Ecto neural progenitor cell (in vitro differentiated cells): Measurements from ENCODE around the gene NFE2.
A peak's percentile ranks its signal among the peaks of the same experiment; 100 is the strongest.
"Not testable (repeated sequence)": the region's sequence is repeated elsewhere in the genome, so short reads cannot be mapped to it uniquely, and the experiment has no call there.

Source experiments
- DNase-seq: peaks from one replicate; pipeline ENCODE4 v3.0.0-alpha.2; 2018; ENCODE audit warnings: low spot score

The NFE2 gene

DNA sequence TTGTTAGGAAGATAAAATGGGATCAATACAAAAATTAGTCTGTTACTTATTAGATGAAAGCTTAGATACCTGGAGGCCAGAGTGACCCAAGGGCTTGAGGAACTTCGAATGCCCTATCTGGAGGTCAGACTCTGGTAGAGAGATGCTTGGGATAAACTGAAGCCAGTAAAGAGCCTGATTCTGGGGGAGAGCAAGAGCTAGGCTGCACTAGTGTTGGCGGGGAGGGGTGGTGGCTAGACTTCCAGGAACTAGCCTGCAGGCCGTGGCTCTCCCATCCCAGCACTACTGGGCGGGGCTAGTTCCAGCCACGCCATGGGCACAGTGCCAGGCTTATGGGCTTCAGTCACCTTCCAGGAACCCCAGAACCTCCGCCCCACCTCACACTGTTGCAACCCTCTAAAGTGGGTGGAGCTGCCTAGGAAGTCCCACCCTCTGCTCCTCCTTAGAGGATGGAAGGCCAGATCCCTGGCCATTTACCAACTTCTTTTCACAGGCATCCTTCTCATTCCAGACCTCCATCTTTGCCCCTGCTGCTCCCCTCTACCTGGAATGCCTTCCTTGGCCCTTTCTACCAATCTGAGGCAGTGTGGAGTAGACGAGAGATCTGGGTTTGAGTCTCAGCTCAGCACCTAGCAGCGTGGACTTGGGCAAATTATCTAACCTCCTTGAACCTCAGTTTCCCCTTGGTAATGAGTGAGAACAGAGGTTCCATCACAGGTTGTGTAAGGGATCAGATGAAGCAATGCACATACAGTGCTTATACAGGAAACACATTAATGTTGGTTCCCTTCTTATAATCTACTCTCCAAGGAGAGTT, 6.3 kb upstream of the NFE2 start:
- DNase-seq: no peak

GRCh38 chr12:54304187-54304810, 3.5 kb upstream of the NFE2 start:
- no peak for DNase-seq

- no peak for DNase-seq
Measured at GRCh38 chr12:54303640-54304039, 2.8 kb upstream of the NFE2 start.

- DNase-seq: no peak
Measured at GRCh38 chr12:54301428-54302048, 723 bp upstream of the NFE2 start.

DNA sequence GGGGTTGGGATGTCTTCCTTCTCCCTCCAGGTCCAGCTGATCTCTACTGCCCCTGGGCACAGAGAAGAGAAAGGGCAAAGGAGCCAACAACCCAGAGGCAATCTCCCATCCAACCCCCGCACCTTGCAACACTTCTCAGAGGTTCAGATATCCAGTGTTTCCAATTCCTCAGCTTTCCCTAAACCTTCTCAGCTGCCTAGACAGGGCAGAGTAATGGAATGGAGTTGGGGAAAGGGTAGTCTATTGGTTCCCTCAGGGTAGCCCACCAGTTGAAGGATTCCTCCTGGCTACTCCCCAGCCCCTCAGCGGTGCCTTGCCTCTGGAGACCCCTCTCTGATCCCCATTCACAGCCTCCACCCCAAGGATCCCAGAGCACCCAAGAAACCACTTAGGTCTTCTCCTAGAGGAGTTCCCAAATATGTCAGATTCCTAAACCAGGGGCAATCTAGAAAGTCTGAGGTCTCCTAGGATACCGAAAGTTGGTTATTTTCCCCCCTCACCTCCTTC, 537 bp downstream of the NFE2 start:
- no peak for DNase-seq

GRCh38 chr12:54299515-54300224, 1.1 kb downstream of the NFE2 start:
- no peak for DNase-seq

DNA sequence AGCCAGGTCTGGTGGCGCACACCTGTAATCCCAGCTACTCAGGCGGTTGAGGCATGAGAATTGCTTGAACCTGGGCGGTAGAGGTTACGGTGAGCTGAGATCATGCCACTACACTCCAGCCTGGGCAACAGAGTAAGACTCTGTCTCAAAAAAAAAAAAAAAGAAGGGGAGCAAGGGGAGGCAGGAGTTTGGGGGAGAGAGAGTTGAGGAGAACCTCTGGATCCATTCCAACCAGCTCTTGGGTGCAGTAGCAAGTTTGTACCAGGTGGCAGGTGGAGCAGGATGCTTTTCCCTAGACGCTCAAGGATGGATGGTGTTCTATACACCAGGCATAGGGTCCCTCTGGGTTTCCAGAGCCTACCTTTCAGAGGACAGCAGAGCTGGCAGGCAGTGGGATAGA, 1.9 kb downstream of the NFE2 start:
- no peak for DNase-seq

DNA sequence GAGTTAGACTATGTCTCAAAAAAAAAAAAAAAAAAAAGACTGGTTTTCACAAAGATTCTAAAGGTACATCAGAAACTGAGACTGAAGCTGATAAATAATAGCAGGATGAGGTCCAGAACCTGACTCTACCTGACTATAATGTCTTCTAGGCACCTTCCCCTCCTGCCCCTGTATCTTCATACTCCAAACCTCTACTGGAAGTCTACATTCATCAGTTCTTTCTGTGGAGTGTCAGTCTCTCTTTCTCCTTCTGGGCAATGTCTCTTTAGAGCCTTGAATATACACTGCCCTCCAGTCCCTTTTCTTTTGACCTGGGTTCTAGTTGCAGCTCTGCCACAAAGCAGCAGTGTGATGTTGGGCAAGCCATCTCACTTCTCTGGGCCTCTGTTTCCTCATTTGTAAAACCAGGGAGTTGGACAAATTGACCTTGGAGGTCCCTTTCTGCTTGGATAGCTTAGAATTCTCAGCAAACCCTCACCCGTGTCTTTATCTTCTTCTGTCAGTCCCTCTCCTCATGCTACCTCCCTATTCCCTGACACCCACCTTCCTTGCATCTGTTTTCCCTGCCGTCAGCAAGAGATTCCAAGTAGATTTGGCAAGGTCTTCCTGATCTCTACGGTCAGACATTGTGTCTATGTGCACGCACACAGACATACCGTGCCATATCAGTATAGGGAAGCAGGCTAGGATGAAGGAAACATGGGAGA, 4.3 kb downstream of the NFE2 start:
- no peak for DNase-seq

- no peak for DNase-seq
Measured at GRCh38 chr12:54294953-54295566, 5.8 kb downstream of the NFE2 start.

- DNase-seq: peak; percentile 76
Measured at GRCh38 chr12:54294152-54294952, 6.5 kb downstream of the NFE2 start.

DNA sequence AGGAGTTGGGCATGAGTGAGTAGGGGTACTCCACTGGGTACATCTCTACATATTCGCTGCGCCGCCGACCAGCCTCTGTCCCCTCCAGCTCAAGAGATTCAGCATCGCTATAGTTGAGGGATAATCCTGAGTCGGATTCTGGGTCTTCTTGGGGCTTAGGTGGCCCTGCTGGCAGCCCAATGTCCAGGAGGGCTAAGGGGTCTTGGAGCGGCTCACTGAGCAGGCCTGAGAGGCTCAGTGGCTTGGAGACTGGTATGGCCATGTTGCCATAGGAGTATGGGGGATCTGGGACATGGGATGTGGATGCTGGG, 7.9 kb downstream of the NFE2 start:
- no peak for DNase-seq

GRCh38 chr12:54292083-54292930, 8.5 kb downstream of the NFE2 start:
- DNase-seq: no peak

GRCh38 chr12:54287261-54288157, 13.3 kb downstream of the NFE2 start:
- DNase-seq: no peak

GRCh38 chr12:54286042-54287030, 14.5 kb downstream of the NFE2 start:
- DNase-seq: no peak

DNA sequence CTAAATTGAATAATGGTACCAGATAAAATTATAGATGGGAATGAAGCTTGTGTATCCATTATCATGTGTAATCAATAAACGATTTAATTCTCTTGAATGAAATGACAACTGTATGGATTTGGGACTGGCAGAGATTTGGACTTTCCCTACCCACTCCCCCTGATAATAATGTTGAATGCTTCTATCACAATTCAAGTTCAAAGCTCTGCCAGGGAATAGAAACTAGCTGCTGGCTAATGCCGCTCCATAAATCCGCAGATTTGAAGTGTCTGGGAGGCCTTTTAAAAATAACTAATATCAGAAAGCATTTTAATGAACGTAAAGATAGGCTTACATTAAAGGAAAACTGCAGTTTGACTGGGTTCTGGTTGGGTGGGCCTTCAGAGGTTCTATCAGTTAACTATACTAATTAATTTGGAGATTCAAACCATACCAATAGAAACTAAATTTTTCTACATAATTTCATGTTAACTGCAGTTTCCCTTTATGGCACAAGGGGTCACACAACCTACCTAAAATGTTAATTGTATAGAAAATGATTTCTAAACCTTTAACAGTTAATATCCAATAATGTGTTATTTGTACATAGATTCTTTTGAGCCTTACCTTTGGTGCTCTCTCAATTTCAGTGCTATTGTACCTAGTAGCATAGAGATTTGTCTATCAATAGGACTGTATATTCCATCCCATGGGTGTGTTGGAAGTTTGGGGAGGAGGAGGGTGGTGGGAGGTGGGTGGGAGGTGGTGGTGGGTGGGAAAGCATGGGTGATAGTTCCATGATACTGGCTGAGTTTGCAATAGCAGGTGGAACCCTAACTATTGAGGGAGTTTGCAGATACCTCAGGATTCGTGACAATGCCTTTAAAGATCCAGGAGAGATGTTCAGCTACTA, 15.4 kb downstream of the NFE2 start:
- no peak for DNase-seq

GRCh38 chr12:54284070-54284780, 16.6 kb downstream of the NFE2 start:
- not testable (repeated sequence) for DNase-seq
